Psoas muscle (tissue), 8 donors: Measurements from ENCODE around the gene PAX5. TPM values are rescaled to one million over a fixed set of nuclear protein-coding genes. Genes with fewer than 3 reads are reported as not detected.

Source experiments
- ATAC-seq, 4 donors: fragments of 200-7000 bp; cut with Tn5 transposase; one replicate each; pipeline ENCODE4 v1.9.1; 2020; ENCODE audit warnings: moderate library complexity in 3 of 4, mild to moderate bottlenecking in 2 of 4
- DNase-seq, 2 donors: peaks; one replicate each; pipeline ENCODE4 v3.0.0-alpha.2; 2020
- H3K27ac ChIP-seq: fragments of 200-600 bp; one replicate; pipeline ENCODE4 v1.8.0; 2022
- H3K27me3 ChIP-seq, 3 donors: fragments of 200-600 bp in 1 of 3; one replicate each; pipeline versions ENCODE4 v1.6.1 to v1.8.0; 2013 to 2022; ENCODE audit warnings: low read length in 2 of 3, mild to moderate bottlenecking in 2 of 3, moderate library complexity in 1 of 3; ENCODE audit not compliant: insufficient read depth in 3 of 3
- H3K36me3 ChIP-seq, 2 donors: fragments of 200-600 bp in 1 of 2; one replicate each; pipeline versions ENCODE4 v1.6.1 to v1.8.0; 2013 to 2022; ENCODE audit warnings: low read depth in 1 of 2, mild to moderate bottlenecking in 1 of 2, moderate library complexity in 1 of 2; ENCODE audit not compliant: insufficient read depth in 1 of 2
- H3K4me1 ChIP-seq: fragments of 200-600 bp; one replicate; pipeline ENCODE4 v1.8.0; 2022
- H3K4me3 ChIP-seq: fragments of 200-600 bp; one replicate; pipeline ENCODE4 v1.8.0; 2022; ENCODE audit warnings: mild to moderate bottlenecking
- H3K9me3 ChIP-seq: fragments of 200-600 bp; one replicate; pipeline ENCODE4 v1.8.0; 2022
- WGBS, 3 donors: extraction: QIAGEN DNeasy Blood & Tissue Kit; methylation state at CpG; one replicate each; pipeline versions ENCODE4 v1.1.6 to v1.1.7; 2013; 5-methylcytosine and 5-hydroxymethylcytosine counted together
- intact Hi-C, 2 donors: fragments of 100-400 bp; cut with DNase I; formaldehyde crosslinking; loops; one replicate each; pipeline versions ENCODE4 v1.11.0 to v1.14.2; 2022
- polyA plus RNA-seq, 3 donors: library from polyadenylated mRNA; stranded (reverse); fragments of 200-250 nt; gene quantifications; one replicate each; pipeline ENCODE4 v1.2.3, GENCODE V29; 2013
- total RNA-seq, 4 donors: library from RNA; stranded (reverse); fragmentation: NEBNext Ultra II Directional in 2 of 4; extraction: Animal tissue kit (Norgen Biotek cat#: 25700) in 2 of 4; gene quantifications; one replicate each; pipeline versions ENCODE4 v1.2.1 to v1.2.4, GENCODE V29; 2021 to 2023
- TF ChIP-seq, protein P1 (sequence below): fragments of 200-600 bp; IDR thresholded peaks from one replicate; pipeline ENCODE4 v1.8.0; 2022; ENCODE audit warnings: antibody characterized with exemption
- donor health status: healthy with polysubstance abuse.
- donor health status: DM: no; HTN: no; CAD: no; lungs with moderate emphysema.
- donor health status: Bipolar disorder and iron deficiency.
- donor health status: healthy.
- donor health status: DM: yes; HTN: yes; CAD: no.
- donor health status: DM: no; HTN: no; CAD: no.
- donor health status: DM: no; HTN: no; CAD: no.
- donor health status: DM: yes; HTN: yes; CAD: no.

PAX5 gene
- total and polyA plus RNA-seq, 7 donors, result under 0.01 to 0.50 (median 0.06) TPM; not detected in 3

DNA sequence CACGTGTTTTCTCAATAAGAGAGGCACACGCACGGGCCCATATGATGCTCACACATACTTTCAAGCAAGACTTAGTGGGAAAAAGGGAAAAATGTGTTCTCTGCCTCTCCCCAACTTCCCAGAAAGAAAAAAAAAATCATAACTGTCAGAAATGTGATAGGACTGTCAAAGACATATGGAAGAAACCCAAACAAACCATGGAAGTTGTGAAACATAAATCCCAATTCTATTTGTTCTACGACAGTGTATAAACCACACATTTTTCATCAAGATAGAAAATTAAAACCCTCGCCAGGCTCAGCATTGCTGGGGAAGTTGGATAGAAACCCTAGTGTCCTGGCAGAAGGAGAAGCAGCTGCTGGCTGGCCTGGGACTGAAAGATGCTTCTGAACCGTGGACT is 211.9 kb downstream of the PAX5 start:
- ATAC-seq (no peak), DNase-seq (no peak)
- Histone ChIP-seq H3K27ac (no peak overlapping the region), H3K36me3 (no peaks in the 10 kb centered on the region), H3K4me1 (no peaks in the 10 kb centered on the region), H3K27me3 (peaks cover 0 to 41% (median 19%) of the 10 kb centered on the region in 3 donors), H3K4me3 (no peak overlapping the region), H3K9me3 (no peaks in the 10 kb centered on the region)
- TF ChIP-seq, protein P1, sequence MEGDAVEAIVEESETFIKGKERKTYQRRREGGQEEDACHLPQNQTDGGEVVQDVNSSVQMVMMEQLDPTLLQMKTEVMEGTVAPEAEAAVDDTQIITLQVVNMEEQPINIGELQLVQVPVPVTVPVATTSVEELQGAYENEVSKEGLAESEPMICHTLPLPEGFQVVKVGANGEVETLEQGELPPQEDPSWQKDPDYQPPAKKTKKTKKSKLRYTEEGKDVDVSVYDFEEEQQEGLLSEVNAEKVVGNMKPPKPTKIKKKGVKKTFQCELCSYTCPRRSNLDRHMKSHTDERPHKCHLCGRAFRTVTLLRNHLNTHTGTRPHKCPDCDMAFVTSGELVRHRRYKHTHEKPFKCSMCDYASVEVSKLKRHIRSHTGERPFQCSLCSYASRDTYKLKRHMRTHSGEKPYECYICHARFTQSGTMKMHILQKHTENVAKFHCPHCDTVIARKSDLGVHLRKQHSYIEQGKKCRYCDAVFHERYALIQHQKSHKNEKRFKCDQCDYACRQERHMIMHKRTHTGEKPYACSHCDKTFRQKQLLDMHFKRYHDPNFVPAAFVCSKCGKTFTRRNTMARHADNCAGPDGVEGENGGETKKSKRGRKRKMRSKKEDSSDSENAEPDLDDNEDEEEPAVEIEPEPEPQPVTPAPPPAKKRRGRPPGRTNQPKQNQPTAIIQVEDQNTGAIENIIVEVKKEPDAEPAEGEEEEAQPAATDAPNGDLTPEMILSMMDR, result no peak
- WGBS, 3 donors, result 37 to 57% (median 43%) methylated on average over 6 of the region's 6 CpGs
- intact Hi-C loops, result loop anchor here in 1 of 2 donors (10.0 kb wide), 1 partner anchor 57 kb away; no protein-coding TSS in a partner anchor

DNA sequence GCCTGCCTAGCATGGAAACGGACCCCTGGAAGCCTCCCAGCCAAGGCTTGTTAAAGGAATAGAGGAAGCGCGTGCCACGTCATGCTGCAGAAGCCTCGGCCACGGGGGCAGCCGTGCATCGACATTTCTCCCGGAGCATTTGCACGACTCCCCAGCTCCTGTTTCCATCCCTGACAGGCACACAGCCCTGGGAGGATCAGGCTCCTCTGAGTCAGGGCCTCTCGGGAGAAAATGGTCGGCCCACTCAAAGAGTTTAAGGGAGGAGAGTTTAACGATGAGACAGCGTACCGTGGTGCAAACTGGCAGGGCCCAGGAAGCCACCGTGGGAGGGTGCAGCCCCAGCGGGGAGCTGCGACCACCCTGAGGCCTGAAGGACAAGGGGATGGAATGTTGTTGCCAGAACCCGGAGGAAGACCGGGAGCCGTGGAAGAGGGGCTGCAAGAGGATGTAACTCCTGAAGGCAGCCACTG is 213.6 kb downstream of the PAX5 start:
- no peaks in the 10 kb centered on the region for H3K9me3 ChIP-seq
- H3K27me3 ChIP-seq, result peaks cover 0 to 46% (median 26%) of the 10 kb centered on the region in 3 donors
- no peak overlapping the region for H3K27ac ChIP-seq
- H3K4me3 ChIP-seq, result no peak overlapping the region
- H3K4me1 ChIP-seq, result no peaks in the 10 kb centered on the region
- H3K36me3 ChIP-seq, result no peaks in the 10 kb centered on the region
- WGBS, 3 donors, result 61 to 68% (median 65%) methylated on average over 19 to 21 of the region's 21 CpGs
- ATAC-seq, result no peak
- intact Hi-C loops, result loop anchor here in 1 of 2 donors (10.0 kb wide), 1 partner anchor 56 kb away; no protein-coding TSS in a partner anchor
- no peak for DNase-seq
- TF ChIP-seq, protein P1, result no peak

DNA sequence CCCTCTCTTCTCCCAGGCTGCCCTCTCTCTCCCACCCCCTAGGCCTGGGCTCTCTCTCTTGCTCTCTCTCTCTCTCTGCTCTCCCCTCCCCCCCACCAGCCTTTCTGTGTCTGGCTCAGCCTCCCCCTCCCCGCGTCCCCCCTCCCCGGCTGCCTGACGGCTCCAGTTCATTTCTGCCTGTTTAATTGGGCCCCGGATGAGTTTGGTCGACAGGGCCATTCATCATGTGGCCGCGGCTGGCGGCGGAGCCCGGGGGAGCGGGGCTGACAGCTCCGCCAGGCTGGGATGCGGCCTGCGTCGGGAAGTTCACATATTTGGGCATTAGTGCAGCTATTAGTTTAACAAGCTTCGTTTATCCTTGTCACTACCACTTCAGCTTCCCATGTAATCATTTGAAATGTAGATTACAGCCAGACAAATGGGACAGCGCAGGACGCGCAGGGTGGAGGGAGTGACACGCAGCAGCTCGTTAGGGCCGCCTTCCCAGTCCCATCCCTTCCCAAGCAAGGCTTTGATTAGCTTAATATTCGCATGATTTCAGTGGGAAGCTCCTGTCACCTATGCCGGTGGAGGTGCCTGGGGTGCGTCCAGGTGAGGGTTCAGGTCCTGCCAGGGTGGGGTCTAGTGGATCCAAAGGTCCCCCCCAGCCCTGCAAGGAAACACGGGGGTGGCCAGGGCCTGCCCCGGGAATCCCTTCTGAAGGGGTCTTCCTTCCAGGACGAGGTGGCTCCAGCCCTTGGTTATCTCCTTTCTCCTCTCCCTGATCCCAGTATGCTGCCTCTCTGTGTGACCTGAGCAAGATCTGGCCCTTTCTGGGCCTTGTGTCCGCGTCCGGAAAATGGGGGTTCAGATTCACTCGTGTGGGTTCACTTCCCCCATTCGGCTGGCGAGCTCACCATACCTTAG is 214.8 kb downstream of the PAX5 start:
- Histone ChIP-seq H3K4me3 (peak overlapping the region; percentile 43), H3K36me3 (no peaks in the 10 kb centered on the region), H3K9me3 (no peaks in the 10 kb centered on the region), H3K27me3 (peaks cover 0 to 46% (median 26%) of the 10 kb centered on the region in 3 donors), H3K27ac (no peak overlapping the region), H3K4me1 (no peaks in the 10 kb centered on the region)
- WGBS, 3 donors, result 42% methylated on average over 33 to 35 of the region's 35 CpGs
- no peak for ATAC-seq
- TF ChIP-seq, protein P1, result no peak
- no peak for DNase-seq
- intact Hi-C loops, result no loop called here

DNA sequence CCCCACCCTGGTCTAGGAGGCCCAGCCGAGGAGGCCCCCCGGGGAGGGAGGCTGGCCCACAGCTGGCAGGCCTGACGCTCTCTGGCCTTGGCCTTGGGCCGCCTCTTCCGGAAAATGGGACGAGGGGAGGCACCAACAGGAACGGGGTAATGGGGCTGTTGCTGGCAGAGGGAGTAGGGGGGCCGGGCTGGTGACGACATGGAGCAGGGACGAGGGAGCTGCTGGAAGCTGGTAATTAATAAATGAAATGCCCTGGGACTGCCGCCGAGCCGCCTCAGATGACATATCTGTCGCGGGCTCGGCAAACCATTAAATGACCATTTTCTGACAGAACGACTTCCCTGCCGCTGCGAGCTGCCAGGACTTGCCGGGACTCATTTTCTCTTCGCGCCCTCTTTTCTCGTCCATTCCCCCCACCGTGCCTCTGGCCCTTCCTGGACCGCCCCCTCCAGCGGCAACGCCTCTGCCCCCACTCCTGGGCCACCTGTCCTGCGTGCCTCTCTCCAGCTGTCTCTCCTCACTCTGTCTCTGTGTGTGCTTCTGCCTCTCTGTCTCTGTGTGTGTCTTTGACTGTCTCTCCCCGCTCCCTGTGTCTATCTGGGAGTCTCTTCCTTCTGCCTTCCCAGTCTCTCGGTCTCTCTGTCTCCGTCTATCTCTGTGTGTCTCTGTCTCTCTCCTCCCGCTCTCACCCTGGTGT is 215.7 kb downstream of the PAX5 start:
- Histone ChIP-seq H3K27ac (no peak overlapping the region), H3K4me3 (peak overlapping the region; percentile 43), H3K9me3 (no peaks in the 10 kb centered on the region), H3K27me3 (peaks cover 0 to 46% (median 26%) of the 10 kb centered on the region in 3 donors), H3K36me3 (no peaks in the 10 kb centered on the region), H3K4me1 (no peaks in the 10 kb centered on the region)
- 6 to 8% (median 8%) methylated on average over 32 of the region's 32 CpGs for WGBS, 3 donors
- ATAC-seq (no peak), DNase-seq (peak in 1 of 2 donors; percentile 26)
- intact Hi-C loops, result no loop called here
- TF ChIP-seq, protein P1, result no peak
